ENCODE data around the gene CXCL10.
"Not testable (repeated sequence)": the region's sequence is repeated elsewhere in the genome, so short reads cannot be mapped to it uniquely, and the experiment has no call there.

CXCL10 gene

GRCh38 chr4:76023389-76023788 lies at the start of gene CXCL10:
Gene CXCL10 (minus strand): TSS chr4:76023497. CDS start chr4:76023431, 66 bp downstream.
- no peak for TF ChIP-seq JUND (IDR thresholded peaks at IDR 0.05; ENCODE audit: low read depth)
- no peak for DNase-seq (ENCODE audit: low read depth in 1 of 2, low spot score in 1 of 2)
- in situ Hi-C loops (cut with HindIII; ENCODE audit: low pct_unique_long_range_greater_than_20kb, low sequenced_read_pairs): no loop called here

- TF ChIP-seq JUND (IDR thresholded peaks at IDR 0.05; ENCODE audit: low read depth): no peak
- no peak for DNase-seq (ENCODE audit: low read depth in 1 of 2, low spot score in 1 of 2)
- in situ Hi-C loops (cut with HindIII; ENCODE audit: low pct_unique_long_range_greater_than_20kb, low sequenced_read_pairs): no loop called here
These were observed 49.5 kb upstream of the CXCL10 start for GRCh38 chr4:76072760-76073159.

- TF ChIP-seq JUND (IDR thresholded peaks at IDR 0.05; ENCODE audit: low read depth): no peak
- in situ Hi-C loops (cut with HindIII; ENCODE audit: low pct_unique_long_range_greater_than_20kb, low sequenced_read_pairs): no loop called here
- peak; percentile 42 to 70 for DNase-seq (ENCODE audit: low read depth in 1 of 2, low spot score in 1 of 2)
These were observed 44.5 kb upstream of the CXCL10 start for GRCh38 chr4:76067652-76068286.

DNA sequence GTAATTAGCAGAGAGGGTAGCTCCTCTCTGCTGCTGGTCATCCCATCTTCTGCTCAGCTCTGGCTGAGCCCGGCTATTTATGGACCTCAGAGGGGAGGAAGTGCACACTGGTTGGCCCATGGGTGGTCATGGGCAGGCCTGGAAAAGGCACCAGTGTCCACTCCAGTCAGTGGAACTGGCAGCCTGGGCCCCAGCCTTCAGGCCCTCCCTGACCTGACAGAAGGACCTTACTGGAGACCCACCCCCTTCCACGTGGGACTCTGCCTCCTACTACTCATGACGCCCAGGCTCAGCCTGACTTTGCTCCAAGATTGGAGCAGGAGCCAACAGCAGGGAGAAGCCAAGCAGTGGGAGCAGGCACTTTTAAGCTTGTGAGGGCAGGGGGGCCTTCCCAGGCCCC lies 43.2 kb upstream of the CXCL10 start:
- in situ Hi-C loops (cut with HindIII; ENCODE audit: low pct_unique_long_range_greater_than_20kb, low sequenced_read_pairs): no loop called here
- TF ChIP-seq JUND (IDR thresholded peaks at IDR 0.05; ENCODE audit: low read depth): no peak
- no peak for DNase-seq (ENCODE audit: low read depth in 1 of 2, low spot score in 1 of 2)

GRCh38 chr4:76061982-76062381 lies 38.7 kb upstream of the CXCL10 start:
- in situ Hi-C loops (cut with HindIII; ENCODE audit: low pct_unique_long_range_greater_than_20kb, low sequenced_read_pairs): no loop called here
- no peak for TF ChIP-seq JUND (IDR thresholded peaks at IDR 0.05; ENCODE audit: low read depth)
- no peak for DNase-seq (ENCODE audit: low read depth in 1 of 2, low spot score in 1 of 2)

GRCh38 chr4:76061421-76061820 lies 38.1 kb upstream of the CXCL10 start:
- no peak for DNase-seq (ENCODE audit: low read depth in 1 of 2, low spot score in 1 of 2)
- in situ Hi-C loops (cut with HindIII; ENCODE audit: low pct_unique_long_range_greater_than_20kb, low sequenced_read_pairs): no loop called here
- TF ChIP-seq JUND (IDR thresholded peaks at IDR 0.05; ENCODE audit: low read depth): no peak

DNA sequence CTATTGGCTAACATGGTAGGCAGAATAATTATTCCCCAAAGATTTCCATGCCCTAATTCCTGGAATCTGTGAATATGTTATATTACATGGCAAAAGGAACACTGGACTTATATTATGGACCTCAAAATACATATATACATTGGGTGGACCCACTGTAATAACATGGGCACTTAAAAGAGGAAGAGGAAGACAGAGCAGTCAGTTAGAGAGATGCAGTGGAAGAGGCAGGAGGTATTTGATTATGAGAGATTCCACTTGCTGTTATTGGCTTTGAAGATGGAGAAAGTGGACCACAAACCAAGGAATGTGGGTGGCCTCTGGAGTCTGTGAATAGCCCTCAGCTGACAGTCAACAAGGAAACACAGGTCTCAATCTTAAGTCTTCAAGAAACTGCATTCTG lies 37.2 kb upstream of the CXCL10 start:
- no peak for DNase-seq (ENCODE audit: low read depth in 1 of 2, low spot score in 1 of 2)
- in situ Hi-C loops (cut with HindIII; ENCODE audit: low pct_unique_long_range_greater_than_20kb, low sequenced_read_pairs): no loop called here
- TF ChIP-seq JUND (IDR thresholded peaks at IDR 0.05; ENCODE audit: low read depth): no peak

DNA sequence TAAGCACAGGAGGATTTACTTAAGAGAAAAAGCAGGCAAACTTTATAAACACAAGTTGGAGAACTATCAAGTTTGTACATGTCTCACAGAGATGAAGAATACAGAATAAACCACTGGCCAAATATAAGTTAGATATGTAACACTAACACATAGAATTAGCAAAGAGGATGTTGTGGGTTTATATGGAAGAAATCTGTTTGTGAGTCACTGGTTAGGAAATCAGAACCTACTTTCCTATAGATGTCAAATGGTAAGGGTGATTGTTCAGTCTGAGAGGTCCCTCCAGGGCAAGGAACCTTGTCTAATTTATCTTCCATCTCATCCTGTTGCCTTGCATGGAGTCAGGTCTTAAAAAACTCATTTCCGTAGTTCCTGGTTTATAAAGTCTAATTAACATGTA lies 36.5 kb upstream of the CXCL10 start:
- in situ Hi-C loops (cut with HindIII; ENCODE audit: low pct_unique_long_range_greater_than_20kb, low sequenced_read_pairs): no loop called here
- no peak for DNase-seq (ENCODE audit: low read depth in 1 of 2, low spot score in 1 of 2)
- no peak for TF ChIP-seq JUND (IDR thresholded peaks at IDR 0.05; ENCODE audit: low read depth)

GRCh38 chr4:76058888-76059426 lies 35.7 kb upstream of the CXCL10 start:
- no peak for DNase-seq (ENCODE audit: low read depth in 1 of 2, low spot score in 1 of 2)
- in situ Hi-C loops (cut with HindIII; ENCODE audit: low pct_unique_long_range_greater_than_20kb, low sequenced_read_pairs): no loop called here
- TF ChIP-seq JUND (IDR thresholded peaks at IDR 0.05; ENCODE audit: low read depth): no peak

DNA sequence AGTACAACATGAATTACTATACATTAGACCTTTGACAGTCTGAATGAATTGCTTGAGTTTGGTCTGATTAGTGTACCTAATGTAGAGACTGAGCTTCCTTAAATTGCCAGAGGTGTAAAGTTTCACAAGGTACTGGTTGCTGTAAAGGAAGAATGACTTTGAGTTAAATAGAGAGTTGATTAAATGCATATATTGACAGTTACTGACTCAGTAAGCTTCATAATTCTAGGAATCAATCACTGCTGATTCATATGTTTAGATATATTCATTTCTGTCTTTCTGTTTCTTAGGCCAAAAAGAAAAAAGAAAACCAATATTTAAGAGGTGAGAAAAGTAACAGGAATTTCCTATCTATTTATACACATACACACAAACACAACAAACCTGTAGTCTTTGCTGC lies 35.0 kb upstream of the CXCL10 start:
- no peak for TF ChIP-seq JUND (IDR thresholded peaks at IDR 0.05; ENCODE audit: low read depth)
- in situ Hi-C loops (cut with HindIII; ENCODE audit: low pct_unique_long_range_greater_than_20kb, low sequenced_read_pairs): no loop called here
- DNase-seq (ENCODE audit: low read depth in 1 of 2, low spot score in 1 of 2): no peak

DNA sequence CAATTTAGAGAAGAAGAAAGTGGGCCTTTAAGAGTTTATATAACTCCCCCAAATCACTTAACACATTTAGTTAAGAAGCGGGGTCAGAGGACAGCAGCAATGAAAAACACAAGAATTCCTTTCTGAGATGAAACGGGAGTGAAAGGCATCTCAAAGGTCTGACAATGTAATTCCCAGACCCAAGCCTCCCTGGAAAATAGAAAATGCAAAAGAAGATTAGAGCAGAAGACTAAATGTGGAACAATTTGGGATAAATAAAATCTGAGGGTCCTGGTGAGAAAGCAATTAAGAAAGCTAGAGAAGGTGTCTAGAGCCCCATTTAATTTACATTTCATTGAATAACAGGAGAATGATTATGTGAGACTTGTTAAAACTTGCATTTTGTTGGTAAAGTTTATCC lies 32.1 kb upstream of the CXCL10 start:
- DNase-seq (ENCODE audit: low read depth in 1 of 2, low spot score in 1 of 2): no peak
- in situ Hi-C loops (cut with HindIII; ENCODE audit: low pct_unique_long_range_greater_than_20kb, low sequenced_read_pairs): no loop called here
- no peak for TF ChIP-seq JUND (IDR thresholded peaks at IDR 0.05; ENCODE audit: low read depth)

GRCh38 chr4:76055016-76055415 lies 31.7 kb upstream of the CXCL10 start:
- no peak for DNase-seq (ENCODE audit: low read depth in 1 of 2, low spot score in 1 of 2)
- no peak for TF ChIP-seq JUND (IDR thresholded peaks at IDR 0.05; ENCODE audit: low read depth)
- in situ Hi-C loops (cut with HindIII; ENCODE audit: low pct_unique_long_range_greater_than_20kb, low sequenced_read_pairs): no loop called here

DNA sequence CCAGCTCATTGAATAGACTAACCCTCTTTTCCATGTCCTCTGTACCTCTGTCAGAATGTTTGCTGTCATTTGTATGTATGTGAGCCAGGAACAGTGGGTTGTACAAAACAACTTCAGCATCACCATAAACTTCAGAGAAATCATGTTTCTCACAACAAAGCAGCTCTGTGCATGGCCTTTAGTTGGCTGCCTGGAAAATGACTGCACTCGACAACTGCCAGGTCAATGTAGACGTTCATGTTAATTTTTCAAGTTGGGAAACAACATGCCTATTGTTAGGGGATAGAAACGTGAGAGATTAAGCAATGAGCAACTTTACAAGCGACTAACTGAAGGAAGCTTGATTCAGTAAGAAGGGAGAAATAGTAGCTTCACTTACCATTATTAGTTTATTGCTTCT lies 30.4 kb upstream of the CXCL10 start:
- DNase-seq (ENCODE audit: low read depth in 1 of 2, low spot score in 1 of 2): no peak
- in situ Hi-C loops (cut with HindIII; ENCODE audit: low pct_unique_long_range_greater_than_20kb, low sequenced_read_pairs): no loop called here
- no peak for TF ChIP-seq JUND (IDR thresholded peaks at IDR 0.05; ENCODE audit: low read depth)

- in situ Hi-C loops (cut with HindIII; ENCODE audit: low pct_unique_long_range_greater_than_20kb, low sequenced_read_pairs): not testable (repeated sequence)
These were observed 27.3 kb upstream of the CXCL10 start for GRCh38 chr4:76050560-76051050.

DNA sequence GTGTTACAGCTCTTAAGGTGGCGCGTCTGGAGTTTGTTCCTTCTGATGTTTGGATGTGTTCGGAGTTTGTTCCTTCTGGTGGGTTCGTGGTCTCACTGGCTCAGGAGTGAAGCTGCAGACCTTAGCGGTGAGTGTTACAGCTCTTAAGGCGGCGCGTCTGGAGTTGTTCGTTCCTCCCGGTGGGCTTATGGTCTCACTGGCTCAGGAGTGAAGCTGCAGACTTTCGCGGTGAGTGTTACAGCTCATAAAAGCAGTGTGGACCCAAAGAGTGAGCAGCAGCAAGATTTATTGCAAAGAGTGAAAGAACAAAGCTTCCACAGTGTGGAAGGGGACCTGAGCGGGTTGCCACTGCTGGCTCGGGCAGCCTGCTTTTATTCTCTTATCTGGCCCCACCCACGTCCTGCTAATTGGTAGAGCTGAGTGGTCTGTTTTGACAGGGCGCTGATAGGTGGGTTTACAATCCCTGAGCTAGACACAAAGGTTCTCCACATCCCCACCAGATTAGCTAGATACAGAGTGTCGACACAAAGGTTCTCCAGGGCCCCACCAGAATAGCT lies 26.6 kb upstream of the CXCL10 start:
- DNase-seq (ENCODE audit: low read depth in 1 of 2, low spot score in 1 of 2); in situ Hi-C loops (cut with HindIII; ENCODE audit: low pct_unique_long_range_greater_than_20kb, low sequenced_read_pairs): not testable (repeated sequence)

More at GRCh38 chr4:76050560-76051050, 27.3 kb upstream of the CXCL10 start:
- not testable (repeated sequence) for DNase-seq (ENCODE audit: low read depth in 1 of 2, low spot score in 1 of 2)

- in situ Hi-C loops (cut with HindIII; ENCODE audit: low pct_unique_long_range_greater_than_20kb, low sequenced_read_pairs); DNase-seq (ENCODE audit: low read depth in 1 of 2, low spot score in 1 of 2): not testable (repeated sequence)
These were observed 21.4 kb upstream of the CXCL10 start for GRCh38 chr4:76044686-76045085.

DNA sequence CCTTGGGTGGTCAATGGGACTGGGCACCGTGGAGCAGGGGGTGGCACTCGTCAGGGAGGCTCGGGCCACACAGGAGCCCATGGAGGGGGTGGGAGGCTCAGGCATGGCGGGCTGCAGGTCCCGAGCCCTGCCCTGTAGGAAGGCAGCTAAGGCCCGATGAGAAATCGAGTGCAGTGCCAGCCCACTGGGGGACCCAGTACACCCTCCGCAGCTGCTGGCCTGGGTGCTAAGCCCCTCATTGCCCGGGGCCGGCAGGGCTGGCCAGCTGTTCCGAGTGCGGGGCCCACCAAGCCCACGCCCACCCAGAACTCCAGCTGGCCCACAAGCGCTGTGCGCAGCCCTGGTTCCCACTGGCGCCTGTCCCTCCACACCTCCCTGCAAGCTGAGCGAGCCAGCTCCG lies 20.0 kb upstream of the CXCL10 start:
- in situ Hi-C loops (cut with HindIII; ENCODE audit: low pct_unique_long_range_greater_than_20kb, low sequenced_read_pairs): not testable (repeated sequence)

More for the DNA sequence above, 20.0 kb upstream of the CXCL10 start:
- not testable (repeated sequence) for DNase-seq (ENCODE audit: low read depth in 1 of 2, low spot score in 1 of 2)

Data from T47D (cell line).